CD4-positive, alpha-beta T cell treated with Interleukin-2 at 100 ng/mL for 4 hours (primary cell): ENCODE measurements around the gene RPLP2.

Source experiments
- DNase-seq: peaks from one replicate; pipeline ENCODE4 v3.0.0-alpha.2; 2020; ENCODE audit warnings: low spot score

RPLP2 gene

DNA sequence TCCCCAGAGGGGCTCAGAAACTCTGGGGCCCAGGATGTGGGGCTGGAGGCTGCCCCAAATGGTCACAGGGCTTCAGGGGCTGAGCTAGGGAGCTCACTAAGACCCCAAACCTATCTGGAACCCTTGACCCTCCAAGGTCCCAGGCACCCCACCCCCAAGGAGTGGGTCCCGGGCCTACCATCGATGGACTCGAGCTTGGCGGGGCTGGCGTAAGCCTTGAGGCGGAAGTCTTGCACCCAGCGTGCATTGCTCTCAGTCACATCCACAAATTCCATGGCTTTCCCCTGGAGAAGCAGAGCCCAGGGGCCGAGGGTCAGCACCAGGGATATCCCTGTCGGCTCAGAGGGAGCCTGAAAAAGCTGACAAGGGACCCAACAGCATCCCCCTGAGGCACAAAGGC lies 35.9 kb upstream of the RPLP2 start:
- no peak for DNase-seq

DNA sequence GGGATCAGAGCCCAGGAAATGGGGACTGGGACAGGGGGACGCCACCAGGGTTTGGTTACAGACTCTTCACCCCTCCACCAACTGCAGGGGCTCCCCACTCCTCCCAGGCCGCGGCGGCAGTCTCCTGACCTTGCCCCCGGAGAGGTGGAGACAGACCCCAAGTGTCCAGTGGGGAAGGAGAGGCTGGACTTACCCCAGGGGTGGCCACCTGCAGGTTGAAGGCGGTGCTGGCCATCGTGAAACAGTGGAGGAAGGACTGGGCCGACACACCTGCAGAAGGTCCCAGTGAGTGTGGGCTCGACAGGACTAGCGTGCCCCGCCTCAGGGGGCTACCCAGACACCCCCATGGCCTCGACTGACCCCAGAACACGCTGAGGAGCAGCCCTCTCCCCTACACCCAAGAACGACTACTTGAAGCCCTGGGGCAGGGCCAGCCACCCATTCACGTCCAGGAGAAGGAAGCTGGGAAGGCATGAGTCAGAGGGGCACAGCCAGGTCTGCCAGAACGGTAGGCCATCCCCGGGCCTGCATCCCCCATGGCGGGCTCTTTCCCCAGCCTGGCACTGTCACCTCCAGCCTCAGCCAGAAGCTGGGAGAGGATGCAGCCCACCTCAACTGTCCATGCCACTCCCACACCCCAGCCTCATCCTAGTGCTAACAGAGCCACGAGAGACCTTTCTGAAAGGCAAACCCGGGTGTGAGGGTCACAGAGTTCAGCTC lies 34.7 kb upstream of the RPLP2 start:
- no peak for DNase-seq

DNA sequence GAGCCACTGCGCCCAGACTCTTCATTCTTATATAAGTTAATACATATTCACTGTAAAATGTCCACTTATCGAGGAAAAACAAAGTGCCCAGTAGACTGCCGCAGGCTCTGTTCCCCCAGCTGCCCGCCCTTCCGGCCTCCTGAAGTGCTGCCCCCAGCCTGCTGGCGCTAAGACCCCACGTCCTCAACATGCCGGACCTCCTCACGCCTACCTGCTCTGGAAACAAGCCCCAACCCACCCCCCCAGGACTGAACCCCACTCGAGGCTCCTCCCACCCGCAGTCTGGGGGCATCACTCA lies 33.6 kb upstream of the RPLP2 start:
- no peak for DNase-seq

DNA sequence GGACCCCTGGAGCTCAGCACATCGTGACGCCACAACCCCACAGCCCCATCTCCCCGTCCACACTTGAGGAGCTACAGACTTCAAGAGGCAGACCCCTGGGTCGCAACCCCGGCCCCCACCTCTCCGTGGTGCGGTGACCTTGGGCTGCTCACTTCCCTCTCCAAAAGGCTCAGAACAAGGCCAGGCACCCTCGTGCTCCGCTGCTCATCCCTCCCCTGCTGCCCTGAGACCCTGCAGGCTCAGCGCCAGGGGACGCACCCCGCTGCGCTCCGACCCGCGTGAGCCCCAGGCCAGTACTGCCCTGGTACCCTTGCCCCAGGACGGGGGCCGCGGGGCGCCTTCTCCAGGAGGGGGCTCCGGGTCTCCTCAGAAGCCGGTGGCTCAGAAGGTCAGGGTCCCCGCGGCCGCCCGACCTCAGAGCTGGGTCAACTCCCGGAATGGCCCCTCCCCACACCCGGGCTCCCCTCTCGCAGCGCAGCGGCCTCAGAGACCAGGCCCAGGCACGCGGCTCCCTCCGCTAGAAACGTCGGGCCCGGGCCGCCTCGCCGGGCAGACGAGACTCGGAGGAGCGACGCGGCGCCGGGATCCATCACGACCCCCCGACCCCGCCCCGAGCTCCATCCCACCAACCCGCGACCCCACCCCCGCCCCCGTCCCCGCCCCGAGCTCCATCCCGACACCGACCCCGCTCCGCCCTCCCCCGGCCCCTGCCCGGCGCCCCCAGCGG lies 33.0 kb upstream of the RPLP2 start:
- no peak for DNase-seq

DNA sequence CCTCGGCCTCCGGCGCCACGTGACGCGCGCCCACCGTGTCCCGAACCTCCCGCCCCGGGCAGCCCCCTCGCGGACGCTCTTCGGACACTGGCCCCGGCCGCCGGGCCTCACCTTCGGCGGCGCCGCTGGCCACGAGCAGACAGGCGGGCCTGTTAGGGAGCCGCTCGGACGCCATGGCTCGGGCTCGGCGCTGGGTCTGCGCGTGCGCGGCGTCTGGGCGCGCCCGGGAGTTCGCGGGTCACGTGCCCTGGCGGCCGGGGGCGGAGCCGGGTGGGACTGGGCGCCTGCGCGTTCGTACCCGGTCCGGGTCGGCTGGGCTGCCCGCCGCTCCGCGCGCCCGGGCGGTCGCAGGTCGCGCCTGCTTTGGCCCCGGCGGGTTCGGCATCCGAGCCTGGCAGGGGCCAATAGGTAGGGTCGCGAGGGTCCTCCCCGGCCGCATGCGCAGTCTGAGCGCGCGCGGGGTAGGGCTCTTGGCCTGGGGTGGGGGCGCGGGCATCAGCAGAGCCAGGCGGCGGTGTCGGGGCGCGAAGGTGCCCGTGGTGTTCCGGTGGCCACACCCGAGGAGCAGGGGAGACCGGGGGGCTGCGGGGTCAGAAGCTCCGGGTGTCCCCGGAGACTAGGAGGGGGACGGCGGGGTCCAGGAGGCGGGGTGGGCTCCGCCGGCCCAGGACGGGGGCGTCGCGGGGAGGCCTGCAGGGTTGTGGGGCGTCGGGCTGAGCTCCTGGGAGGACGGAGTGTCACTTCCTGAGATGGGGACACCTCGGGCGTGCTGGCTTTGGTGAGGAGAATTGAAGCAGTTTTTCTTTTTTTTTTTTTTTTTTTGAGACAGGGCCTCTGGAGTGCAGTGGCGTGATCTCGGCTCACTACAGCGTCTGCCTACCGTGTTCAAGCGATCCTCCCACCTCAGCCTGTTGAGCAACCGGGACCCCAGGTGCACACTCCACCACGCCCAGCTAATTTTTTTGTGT lies 32.2 kb upstream of the RPLP2 start, which contains the start of gene GATD1:
Gene GATD1 (minus strand): TSS at position 200 of the 968 bp plus-strand sequence. CDS start 25 bp downstream, at position 175.
- DNase-seq, result peak; percentile 93

DNA sequence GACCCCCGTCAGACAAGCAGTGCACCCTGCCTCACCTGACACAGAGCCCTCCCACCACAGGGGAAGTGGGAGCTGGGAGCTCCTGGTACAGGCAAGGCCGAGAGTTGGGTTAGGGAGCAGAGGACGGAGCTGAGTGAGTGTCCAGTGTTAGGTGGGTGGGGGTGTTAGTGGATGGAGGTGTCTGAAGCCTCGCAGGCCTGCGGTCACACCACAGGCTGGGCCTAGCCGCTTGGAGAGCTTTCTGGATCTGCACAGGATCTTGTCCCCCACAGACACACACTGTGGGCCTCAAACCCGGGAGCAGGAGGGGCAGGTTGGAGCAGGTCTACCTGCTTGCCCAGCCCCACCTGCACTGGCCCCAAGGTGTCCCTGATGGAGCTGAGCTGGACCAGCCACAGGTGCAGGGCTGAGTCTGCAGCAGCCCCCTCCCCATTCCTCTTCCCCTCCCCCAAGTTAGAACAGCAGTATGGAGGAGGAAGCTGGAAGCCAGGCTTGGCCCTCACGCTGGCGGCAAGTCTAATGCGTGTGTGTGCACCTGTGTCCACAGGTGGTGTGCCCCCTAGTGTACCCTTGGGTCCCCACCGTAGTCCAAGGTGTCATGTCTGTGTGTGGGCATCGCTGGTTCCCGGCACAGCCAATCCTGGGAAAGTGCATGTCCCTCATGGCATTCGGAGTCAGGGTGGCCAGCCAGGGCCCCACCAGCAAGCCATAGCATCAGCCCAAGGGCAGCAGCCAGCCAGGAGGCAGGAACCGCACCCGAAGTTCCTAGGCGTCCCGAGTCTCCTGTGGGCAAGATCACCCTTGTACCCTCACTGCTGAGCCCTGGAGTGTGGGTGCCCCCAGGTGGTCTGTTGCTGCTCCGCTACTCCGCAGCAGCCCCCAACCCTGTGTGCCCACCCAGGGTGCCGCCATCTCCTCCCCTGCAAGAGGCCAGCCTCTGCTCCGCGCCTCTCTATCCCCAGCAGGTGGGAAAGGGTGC lies 30.5 kb upstream of the RPLP2 start:
- DNase-seq, result no peak

DNA sequence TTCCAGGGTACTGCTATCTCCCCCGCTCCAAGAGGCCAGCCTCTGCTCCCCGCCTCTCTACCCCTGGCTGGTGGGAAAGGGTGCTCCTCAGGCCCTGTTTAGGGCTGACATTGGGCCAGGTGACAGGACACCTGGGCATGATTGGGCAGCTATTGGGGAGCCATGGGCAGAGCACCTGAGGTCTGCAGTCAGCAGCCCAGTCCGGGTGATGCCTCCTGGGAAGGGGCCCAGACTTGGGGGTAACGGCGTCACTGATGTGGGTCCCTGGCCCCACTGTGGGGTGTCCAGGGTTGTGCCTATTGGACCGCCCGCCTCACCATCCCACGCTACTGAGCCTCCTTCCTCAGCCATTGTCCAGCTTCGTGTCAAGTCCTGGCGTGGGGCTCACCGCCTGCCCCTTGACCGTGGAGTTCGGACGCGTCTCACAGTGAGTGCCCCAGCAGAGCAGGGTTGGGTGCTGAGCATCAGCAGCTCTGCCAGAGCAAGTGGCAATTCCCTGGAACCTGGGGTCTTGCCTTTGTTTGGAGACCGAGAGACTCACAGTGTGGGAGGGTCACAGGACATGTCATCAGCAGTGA lies 29.7 kb upstream of the RPLP2 start:
- DNase-seq, result no peak

DNA sequence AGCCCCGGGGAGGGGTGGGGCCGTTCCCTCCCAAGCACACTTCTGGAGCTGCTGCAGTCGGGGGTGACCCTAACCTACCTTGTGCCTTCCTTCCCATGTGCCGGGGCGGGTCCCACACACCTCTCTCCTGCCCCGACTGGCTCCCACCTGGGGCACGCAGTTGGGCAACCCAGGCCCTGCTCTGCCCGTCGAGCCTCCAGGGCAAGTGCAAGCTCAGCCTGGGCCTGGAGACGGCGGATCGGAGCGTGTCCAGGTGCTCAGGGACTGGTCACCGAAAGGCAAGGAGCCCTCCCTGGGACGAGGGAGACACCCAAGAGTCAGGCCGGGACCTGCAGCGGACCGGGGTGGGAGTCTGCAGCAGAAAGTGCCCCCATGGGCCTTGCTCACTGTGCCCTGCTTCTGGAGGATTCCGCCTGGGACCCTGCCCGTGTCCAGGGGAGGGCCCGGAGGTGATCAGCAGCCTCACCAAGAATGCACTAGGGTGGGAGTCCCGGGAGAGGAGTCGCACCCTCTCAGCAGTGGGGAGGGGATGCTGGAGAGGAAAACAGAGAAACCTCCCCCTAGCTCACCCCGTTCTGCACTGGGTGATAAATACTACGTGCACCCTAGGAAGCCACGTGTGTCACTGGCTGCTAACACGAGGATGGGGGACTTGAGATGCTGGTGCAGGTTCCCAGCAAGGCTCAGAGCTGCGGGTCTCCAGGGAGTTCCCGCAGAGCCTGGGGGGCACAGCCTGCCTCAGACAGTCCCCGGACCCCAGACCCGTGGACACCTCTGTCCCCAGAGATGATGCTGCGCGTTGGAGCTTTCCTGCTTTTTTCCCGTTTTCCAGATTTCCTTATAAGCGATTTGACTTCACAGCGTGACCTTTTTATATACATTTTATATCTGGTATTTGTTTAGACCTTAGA lies 27.2 kb upstream of the RPLP2 start:
- no peak for DNase-seq

DNA sequence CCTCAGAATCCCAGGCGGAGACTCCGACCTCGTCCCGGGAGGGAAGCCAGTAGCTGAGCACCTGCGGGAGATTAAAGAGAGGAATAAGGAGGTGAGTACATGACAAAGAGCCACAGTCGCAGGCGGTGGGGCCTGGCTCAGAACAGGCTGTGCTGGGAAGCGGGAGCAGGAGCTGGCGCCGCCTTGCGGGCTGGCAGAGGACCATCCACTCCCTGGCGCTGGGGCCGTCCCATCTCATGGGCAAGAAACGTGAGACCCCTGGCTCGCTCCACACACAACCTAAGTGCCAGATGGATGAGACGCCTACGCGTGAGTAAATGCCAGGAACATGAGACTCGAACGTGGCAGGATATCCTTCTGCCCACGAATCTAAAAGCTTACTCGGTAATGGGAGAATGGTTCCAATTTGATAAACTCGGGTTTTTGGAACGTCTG lies 26.2 kb upstream of the RPLP2 start:
- DNase-seq, result peak; percentile 18

DNA sequence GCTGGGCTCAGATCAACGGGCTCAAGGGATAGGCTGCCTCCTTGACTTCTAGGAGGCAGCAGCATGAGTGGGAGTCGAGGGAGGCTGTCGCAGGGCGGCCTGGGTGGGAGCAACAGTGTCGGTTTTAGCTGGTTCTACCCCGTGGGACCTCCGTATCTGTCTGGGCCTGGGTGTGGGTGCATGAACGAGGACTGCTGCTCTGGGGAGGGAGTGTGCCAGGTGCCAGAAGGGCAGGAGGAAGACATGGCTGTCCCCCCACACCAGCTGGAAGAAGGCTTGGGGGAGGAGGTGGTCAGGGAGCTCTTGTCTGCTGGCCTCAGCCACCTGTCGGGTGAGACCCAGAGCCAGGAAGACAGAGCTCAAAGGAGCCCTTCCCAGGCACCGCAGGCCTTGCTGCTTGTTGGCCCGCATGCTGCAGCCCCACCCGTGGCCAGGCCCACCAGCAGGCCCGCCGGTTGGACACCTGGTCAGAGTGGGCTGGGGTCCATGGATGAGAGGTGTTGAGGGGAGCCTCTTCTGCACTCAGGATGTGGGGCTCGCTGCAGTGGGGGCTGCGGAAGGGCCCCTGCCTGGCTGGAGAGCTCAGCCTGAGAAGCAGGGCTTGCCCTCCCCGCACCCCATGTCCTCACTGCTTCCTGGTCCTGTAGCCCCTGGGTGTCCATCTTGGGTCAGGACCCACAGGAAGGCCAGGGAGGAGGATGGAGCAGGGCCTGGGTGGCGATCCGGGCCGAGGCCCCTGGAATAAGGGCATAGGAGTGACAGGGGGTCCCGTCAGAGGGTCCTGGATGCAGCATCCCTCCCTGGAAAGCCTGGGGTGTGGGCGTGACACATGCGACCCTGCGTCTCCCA lies 23.3 kb upstream of the RPLP2 start:
- no peak for DNase-seq

DNA sequence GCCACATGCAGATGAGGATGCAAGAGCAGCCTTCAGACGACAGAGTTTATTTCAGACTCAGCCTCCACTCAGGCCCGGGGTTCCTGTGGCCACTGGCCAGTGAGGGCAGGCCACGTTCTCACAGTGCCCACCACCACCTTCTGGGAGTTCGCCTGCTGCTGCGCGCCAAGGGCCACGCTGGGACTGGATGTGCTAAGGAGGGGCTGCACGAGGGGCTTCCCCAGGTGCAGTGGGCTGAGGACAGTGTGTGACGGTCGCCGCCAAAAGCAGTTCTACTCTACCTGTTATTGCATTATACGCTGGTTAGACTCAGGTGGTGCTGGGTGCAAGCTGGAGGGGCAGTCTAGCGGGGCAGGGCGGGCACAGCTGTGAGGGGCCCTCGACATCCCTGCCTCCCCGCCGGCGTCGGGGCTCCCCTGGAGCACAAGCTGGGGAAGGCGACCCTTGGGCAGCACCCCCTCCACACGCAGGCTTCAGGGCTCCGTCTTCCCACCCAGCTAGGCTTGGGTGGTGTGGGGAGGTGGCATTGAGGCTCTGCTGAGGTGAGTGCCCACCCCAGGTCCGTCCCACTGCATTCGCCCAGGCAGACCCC lies 22.6 kb upstream of the RPLP2 start:
- no peak for DNase-seq

DNA sequence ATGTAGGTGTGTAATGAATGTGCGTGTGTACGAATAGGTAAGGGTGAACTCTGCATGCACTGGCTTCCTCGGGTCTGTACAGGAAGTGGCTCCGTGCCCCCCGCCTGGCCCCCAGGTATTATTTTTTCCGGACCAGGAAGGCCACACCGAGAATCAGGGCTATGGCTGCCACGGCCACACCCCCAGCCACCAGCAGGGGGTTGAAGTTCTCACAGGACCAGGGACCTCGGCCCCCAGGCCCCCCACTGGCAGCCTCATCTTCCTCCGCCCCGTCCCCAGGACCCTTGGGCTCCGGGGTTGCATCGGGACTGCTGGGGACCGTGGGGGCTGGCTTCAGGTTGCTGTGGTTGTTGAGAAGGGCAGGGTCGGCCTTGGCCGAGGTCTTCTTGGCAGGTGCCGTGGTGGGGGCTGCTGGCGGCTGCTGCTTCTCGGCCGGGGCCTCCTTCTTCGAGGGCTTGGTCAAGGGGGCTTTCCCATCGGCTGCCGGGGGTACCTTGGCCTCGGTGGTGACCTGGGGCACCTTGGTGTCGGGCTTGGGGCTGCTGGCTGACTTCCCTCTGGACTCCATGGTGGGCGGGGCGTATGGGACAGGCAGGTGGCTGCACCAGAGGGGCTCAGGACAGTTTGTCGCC lies 21.6 kb upstream of the RPLP2 start:
- DNase-seq, result no peak

DNA sequence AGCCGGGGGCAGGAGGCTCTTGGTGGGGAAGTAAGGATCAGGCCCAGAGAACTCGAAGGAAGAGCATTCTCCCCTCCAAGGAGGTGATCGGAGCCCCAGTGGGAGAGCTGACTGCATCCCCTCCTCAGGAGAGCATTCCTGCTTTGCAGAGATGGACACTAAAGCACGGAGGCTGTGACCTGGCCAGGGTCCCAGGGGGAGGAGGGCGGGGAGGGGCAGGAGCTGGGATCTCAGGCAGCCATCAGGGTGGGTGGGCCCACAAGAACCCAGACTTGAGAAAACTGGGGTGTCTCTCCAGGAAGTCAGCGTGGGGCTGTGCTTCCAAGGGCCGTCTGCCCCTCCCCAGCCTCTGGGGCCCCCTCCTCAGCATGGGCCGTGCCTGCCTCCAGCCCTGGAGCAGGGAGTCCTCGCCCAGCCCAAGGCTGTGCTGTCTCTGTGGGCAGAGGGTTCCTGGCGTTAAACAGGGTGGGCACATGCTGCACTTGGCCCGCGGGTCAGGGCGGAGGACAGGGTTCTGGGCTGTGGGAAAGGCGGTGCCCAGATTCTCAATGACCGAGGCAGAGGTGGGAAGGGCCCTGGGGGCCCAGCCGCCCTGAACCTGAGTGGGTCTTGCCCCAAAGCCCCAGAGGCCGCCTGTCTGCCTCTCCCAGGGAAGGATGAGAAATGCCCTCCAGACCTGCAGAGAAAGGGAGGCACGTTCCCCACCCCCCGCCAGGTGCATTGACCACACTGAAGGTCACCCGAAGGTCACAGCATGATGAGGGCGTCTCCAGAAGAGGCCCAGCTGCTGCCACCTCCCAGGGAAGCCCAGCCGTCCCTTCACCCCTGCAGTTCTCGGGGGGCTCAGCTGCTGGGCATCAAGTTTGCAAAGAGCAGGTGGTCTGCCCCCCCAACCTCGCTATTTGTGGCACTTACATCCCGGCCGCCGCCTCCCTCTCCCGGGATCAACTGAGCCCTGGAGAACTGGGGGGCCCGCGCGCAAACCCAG lies 20.5 kb upstream of the RPLP2 start:
- no peak for DNase-seq

DNA sequence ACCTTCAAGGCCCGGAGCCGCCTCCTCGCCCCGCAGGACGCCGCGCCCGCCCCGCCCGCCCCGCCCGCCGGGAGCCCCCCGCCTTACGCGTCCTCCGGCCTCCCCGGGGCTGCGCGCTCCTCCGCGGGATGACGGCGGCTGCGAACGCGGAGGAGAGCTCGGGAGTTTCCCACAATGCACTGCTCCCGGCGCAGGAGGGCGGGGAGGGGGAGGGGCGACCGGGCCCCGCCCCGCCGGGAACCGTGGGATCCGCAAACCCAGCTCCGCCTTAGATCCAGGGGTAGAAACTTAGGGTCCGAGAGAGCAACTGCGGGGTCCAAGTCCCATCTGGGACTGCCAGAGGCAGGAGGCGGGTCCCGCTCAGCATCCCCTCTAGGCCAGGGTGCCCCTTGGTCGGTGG lies 19.8 kb upstream of the RPLP2 start, which contains the start of gene CEND1:
Gene CEND1 (minus strand): TSS at position 148 of the 400 bp plus-strand sequence. CDS start 1,514 bp downstream, outside the sequence.
- DNase-seq, result peak; percentile 28

DNA sequence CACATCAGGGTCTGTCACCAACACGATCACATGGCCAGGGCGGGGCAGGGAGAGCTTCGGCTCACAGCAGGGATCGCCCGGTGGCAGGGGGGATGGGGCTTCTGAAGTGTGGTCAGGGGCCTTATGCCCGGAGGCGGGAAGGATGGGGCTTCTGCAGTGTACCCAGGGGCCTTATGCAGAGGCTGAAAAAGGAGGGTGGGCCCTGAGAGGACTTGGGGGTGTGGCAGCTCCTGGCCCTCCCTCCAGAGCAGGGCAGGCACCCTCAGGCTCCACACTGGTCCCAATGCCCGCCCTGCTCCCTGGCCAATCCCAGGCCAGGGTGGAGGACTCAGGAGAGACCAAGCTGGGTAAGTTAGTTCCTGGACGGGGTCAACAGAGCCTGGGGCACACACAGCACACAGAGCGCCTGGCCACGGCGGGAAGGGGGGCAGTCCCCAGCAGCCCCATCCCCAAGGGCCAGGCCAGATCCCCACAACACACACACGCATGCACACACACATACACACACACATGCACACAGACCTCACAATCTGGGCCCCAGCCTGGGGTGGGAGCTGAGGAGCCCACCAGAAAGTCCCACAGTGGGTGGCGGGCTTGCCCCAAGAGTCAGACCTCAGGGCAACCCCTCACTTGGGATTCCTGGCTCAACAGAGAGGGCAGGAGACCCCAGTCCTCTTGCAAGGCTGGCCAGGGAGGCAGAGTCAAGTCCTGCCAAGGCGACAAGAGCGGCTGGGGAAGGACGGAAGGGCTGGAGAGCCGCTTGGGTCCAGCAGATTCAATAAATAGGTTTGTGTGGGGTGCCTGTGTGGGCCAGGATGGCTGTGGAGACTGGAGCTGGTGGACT lies 18.8 kb upstream of the RPLP2 start:
- no peak for DNase-seq
